ENCODE data around the gene COL5A1.

- no peak for TF ChIP-seq CTCF (IDR thresholded peaks at IDR 0.05)
- TF ChIP-seq POLR2A (IDR thresholded peaks at IDR 0.05), result no peak
Measured at GRCh38 chr9:134633362-134634142, 8.1 kb upstream of the COL5A1 start.
